GM12864 (cell line): Measurements from ENCODE around the gene KCNH4.
"Not testable (repeated sequence)": the region's sequence is repeated elsewhere in the genome, so short reads cannot be mapped to it uniquely, and the experiment has no call there.

ENCODE experiments used
- DNase-seq: peaks from one replicate; pipeline ENCODE4 v3.0.0-alpha.2; 2011; ENCODE audit warnings: low read depth
- H3K4me3 ChIP-seq: 2 replicates; pipeline ENCODE4 v1.5.1; 2011; ENCODE audit warnings: mild to moderate bottlenecking, low read depth, low read length, control low read depth
- TF ChIP-seq, protein P1 (sequence below): IDR thresholded peaks from 2 replicates; pipeline ENCODE4 v1.5.1; 2011; ENCODE audit warnings: low read depth, mild to moderate bottlenecking, moderate library complexity, low read length, control low read depth, inconsistent platforms; ENCODE audit errors: missing control alignments

Gene KCNH4

DNA sequence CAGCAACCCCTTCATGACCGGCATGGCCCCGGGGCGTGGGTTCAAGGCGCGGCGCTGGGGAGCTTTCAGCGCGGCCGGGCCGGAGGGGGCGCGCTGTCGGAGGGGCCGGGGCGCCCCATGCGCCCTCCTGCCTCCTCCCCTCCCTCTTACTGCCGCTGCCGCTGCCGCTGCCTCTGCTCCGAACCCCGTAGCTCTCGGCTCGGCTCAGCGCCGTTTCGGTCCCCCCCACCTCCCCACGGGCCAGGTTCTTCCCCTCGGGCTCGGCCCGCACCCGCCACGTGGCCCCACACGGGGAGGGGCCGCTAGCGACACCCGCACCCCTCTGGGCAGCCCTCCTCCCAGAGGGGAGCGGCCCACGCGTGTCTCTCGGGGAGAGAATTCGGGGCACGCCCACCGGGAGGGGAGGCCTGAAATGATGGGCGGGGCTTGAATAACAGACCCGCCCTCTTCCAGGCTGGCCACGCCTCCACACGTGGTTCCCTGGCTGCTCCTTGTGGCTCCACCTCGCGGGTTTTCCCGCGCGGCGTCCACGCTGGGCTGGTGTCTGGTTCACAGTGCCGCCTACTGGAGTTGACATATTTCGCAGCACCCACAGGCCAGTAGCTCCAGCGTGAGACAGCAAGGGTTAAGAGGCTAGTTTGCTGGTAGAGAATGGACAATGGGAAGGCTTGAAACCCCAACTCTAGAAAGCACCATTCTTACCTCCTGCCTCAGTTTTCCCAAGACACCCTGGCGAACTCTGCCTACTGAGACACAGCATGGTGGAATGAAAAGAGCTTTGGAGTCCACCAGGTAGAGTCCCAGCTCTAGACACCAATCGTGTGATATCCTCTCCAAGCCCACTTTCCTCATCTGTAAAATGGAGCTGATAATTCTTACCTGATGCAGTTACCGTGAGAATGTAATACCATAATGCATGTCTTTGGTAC, at the start of gene KCNH4:
TSS of gene KCNH4 (minus strand) at position 221 of the 929 bp plus-strand sequence. CDS start at position 24, 197 bp downstream.
- TF ChIP-seq, protein P1, sequence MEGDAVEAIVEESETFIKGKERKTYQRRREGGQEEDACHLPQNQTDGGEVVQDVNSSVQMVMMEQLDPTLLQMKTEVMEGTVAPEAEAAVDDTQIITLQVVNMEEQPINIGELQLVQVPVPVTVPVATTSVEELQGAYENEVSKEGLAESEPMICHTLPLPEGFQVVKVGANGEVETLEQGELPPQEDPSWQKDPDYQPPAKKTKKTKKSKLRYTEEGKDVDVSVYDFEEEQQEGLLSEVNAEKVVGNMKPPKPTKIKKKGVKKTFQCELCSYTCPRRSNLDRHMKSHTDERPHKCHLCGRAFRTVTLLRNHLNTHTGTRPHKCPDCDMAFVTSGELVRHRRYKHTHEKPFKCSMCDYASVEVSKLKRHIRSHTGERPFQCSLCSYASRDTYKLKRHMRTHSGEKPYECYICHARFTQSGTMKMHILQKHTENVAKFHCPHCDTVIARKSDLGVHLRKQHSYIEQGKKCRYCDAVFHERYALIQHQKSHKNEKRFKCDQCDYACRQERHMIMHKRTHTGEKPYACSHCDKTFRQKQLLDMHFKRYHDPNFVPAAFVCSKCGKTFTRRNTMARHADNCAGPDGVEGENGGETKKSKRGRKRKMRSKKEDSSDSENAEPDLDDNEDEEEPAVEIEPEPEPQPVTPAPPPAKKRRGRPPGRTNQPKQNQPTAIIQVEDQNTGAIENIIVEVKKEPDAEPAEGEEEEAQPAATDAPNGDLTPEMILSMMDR = peak; percentile 75
- H3K4me3 ChIP-seq = peak within 1 kb of the TSS; percentile 52
- peak; percentile 75 for DNase-seq

GRCh38 chr17:42230225-42230624, 49.3 kb upstream of the KCNH4 start:
- TF ChIP-seq, protein P1 = no peak
- no peak for DNase-seq
- H3K4me3 ChIP-seq = no peak overlapping the region

- DNase-seq = no peak
- no peak overlapping the region for H3K4me3 ChIP-seq
- TF ChIP-seq, protein P1 = no peak
These were observed 47.1 kb upstream of the KCNH4 start for GRCh38 chr17:42227849-42228700.

GRCh38 chr17:42225646-42226045, 44.7 kb upstream of the KCNH4 start:
- TF ChIP-seq, protein P1 = no peak
- no peak for DNase-seq
- H3K4me3 ChIP-seq = no peak overlapping the region

- H3K4me3 ChIP-seq = no peak overlapping the region
- no peak for DNase-seq
- TF ChIP-seq, protein P1 = no peak
These were observed 43.7 kb upstream of the KCNH4 start for GRCh38 chr17:42224651-42225050.

DNA sequence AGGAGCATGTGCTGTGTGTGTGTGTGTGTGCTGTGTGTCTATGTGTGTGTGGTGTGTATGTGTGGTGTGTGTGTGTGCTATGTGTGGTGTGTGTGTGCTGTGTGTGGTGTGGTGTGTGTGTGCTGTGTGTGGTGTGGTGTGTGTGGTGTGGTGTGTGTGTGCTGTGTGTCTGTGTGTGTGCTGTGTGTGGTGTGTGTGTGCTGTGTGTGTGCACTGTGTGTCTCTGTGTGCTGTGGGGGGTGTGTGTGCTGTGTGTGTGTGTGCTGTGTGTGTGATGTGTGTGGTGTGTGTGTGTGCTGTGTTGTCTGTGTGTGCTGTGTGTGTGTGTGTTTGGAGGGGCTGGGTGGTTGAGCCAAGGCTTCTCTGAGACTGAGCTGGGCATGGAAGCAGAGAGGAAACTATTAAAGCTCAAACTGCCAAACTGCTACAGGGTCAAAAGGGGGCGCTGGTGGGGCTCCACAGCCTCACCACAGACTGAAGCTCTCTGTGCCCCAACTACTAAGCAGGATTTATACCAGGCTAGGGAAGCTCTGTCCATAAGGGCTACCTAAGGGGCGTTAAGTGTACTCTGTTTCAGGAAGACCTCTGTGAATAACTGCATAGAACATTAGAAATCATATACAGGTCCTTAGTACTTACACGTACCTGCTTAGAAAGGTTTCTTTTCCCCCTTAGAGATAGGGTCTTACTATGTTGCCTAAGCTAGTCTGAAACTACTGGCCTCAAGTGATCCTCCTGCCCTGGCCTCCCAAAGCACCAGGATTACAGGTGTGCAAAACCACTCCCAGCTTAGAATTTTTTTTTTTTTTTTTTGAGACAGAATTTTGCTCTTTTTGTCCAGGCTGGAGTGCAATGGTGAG, 41.2 kb upstream of the KCNH4 start:
- peak; percentile 18 for DNase-seq
- H3K4me3 ChIP-seq = no peak overlapping the region
- TF ChIP-seq, protein P1 = peak; percentile 78

DNA sequence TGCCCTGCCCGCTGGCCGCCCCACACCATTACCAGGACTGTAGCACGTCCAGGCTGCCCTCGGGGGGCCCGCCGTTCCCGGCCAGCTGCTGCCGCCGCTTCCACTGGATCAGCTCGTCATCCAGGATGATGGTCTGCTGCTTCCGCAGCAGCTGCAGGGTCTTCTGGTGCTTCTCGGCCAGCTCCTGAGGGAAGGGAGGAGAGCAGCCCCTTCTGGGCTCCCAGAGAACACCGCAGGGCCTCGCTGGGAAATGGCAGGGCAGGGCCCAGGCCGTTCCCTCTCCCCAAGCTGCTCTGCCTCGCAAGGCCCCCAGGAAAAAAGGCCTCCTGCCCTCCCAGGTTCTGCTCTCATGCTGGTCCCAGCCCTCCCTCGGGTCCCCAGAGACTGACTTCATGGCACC, 38.3 kb upstream of the KCNH4 start:
- not testable (repeated sequence) for H3K4me3 ChIP-seq, DNase-seq
